SU-DHL-6 (cell line): ENCODE results near the gene CSPG5.

ENCODE experiments used
- H2AFZ ChIP-seq: fragments of 200-600 bp; sonication (generic); 2 replicates; pipeline ENCODE4 v1.6.1; 2014; ENCODE audit warnings: low read depth, mild to moderate bottlenecking, moderate library complexity, mixed read lengths, antibody characterized with exemption, low read length; ENCODE audit not compliant: severe bottlenecking
- H3F3A ChIP-seq: fragments of 200-600 bp; shearing (Covaris generic); 2 replicates; pipeline ENCODE4 v1.6.0; 2016; ENCODE audit warnings: antibody characterized with exemption, mild to moderate bottlenecking; ENCODE audit not compliant: insufficient read depth
- H3K27ac ChIP-seq: fragments of 200-600 bp; sonication (generic); 2 replicates; pipeline ENCODE4 v1.5.1; 2016; ENCODE audit warnings: low read depth, mild to moderate bottlenecking, low read length, moderate library complexity, mixed read lengths
- H3K27me3 ChIP-seq: fragments of 200-600 bp; sonication (generic), shearing (Covaris generic); 2 replicates; pipeline ENCODE4 v1.6.0; 2014; ENCODE audit warnings: mild to moderate bottlenecking, low read length
- H3K36me3 ChIP-seq: fragments of 200-600 bp; sonication (generic); 2 replicates; pipeline ENCODE4 v1.6.1; 2014; ENCODE audit warnings: mild to moderate bottlenecking, low read length, mixed read lengths
- H3K4me2 ChIP-seq: fragments of 300-600, 200-600 bp; shearing (Covaris generic), sonication (generic); 2 replicates; pipeline ENCODE4 v1.6.0; 2014; ENCODE audit warnings: low read length, low read depth, mild to moderate bottlenecking; ENCODE audit not compliant: poor library complexity, severe bottlenecking
- H3K4me3 ChIP-seq: fragments of 200-600 bp; sonication (generic); 2 replicates; pipeline ENCODE4 v1.5.1; 2014; ENCODE audit warnings: antibody characterized with exemption, low read length, mild to moderate bottlenecking, mixed read lengths; ENCODE audit not compliant: insufficient read depth, poor library complexity, severe bottlenecking
- H3K79me2 ChIP-seq: fragments of 200-600 bp; sonication (generic); 2 replicates; pipeline ENCODE4 v1.6.1; 2014; ENCODE audit warnings: mild to moderate bottlenecking, low read length, moderate library complexity; ENCODE audit not compliant: insufficient read depth
- H3K9ac ChIP-seq: fragments of 200-600 bp; sonication (generic); 2 replicates; pipeline ENCODE4 v1.7.0; 2014; ENCODE audit warnings: mild to moderate bottlenecking, low read length
- H3K9me2 ChIP-seq: fragments of 200-600 bp; sonication (generic); replicated peaks from 2 replicates; pipeline ENCODE4 v1.6.1; 2014; ENCODE audit warnings: low read length; ENCODE audit not compliant: insufficient read depth
- H3K9me3 ChIP-seq: fragments of 200-600 bp; sonication (generic); 2 replicates; pipeline ENCODE4 v1.6.1; 2014; ENCODE audit warnings: low read length, mixed read lengths; ENCODE audit not compliant: insufficient read depth
- H4K20me1 ChIP-seq: fragments of 200-600 bp; sonication (generic); 2 replicates; pipeline ENCODE4 v1.6.1; 2014; ENCODE audit warnings: low read depth, mild to moderate bottlenecking, antibody characterized with exemption, low read length, moderate library complexity, mixed read lengths
- EZH2phosphoT487 ChIP-seq: fragments of 200-600 bp; sonication (generic), shearing (Covaris generic); conservative IDR thresholded peaks from 2 replicates; pipeline ENCODE4 v1.6.1; 2018; ENCODE audit warnings: mild to moderate bottlenecking, antibody characterized with exemption, low read length, moderate library complexity, mixed read lengths
- TF ChIP-seq, protein P1 (sequence below): fragments of 200-600 bp; sonication (generic); IDR thresholded peaks from one replicate; pipeline ENCODE4 v1.5.1; 2017; ENCODE audit warnings: antibody characterized with exemption, mild to moderate bottlenecking, low read length, moderate library complexity; ENCODE audit not compliant: insufficient read depth, poor library complexity, severe bottlenecking

CSPG5 gene

DNA sequence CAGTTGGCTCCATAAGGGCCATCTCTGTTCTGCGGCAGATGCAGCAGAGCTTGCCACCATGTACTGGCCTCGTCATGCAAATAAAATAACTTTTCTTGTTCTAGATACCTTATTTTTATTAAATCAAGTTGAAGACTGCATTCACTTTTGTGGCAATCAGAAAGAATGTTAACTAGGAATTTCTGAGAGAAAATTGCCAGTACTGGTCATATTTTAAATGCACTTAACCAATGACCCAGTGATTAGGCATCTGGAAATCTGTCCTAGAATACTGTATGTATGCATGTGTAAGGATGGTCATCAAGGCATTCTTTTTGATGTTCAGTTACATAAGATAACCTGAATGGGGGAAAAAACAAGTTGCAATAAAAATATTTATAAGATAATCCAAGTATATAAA is 34.2 kb upstream of the CSPG5 start:
- Histone ChIP-seq H3K36me3 (peaks cover 40% of the 10 kb centered on the region), H3K27ac (no peak overlapping the region)
- no peak for TF ChIP-seq EZH2phosphoT487

DNA sequence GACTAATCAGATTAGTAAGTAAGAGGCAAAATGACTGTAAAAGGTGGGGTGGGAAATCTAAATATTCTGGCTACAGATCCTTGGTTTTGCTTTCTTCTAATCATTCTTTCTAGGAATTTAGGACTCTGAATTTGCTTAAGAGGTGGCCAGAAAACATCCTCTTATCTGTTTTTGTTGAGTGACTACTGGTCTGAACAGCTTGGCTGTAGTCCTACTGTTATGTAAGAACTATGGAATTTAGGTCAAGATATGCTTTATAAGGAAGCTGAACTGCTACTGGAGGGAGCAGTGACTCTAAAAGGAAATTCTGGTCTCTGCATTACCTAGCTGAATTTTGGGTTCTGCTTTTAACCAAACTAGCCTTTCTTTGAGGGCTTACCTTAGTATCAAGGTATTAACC is 33.5 kb upstream of the CSPG5 start:
- Histone ChIP-seq H3K27ac (no peak overlapping the region), H3K36me3 (peaks cover 38% of the 10 kb centered on the region), H3F3A (peaks cover 10% of the 10 kb centered on the region; the same call in 1 of the 2 replicates), H4K20me1 (no peaks in the 10 kb centered on the region), H3K4me2 (no peak overlapping the region), H3K9me2 (no peaks in the 10 kb centered on the region), H3K27me3 (no peaks in the 10 kb centered on the region), H3K9ac (no peak overlapping the region), H3K79me2 (no peaks in the 10 kb centered on the region), H3K9me3 (no peaks in the 10 kb centered on the region), H2AFZ (no peak overlapping the region), H3K4me3 (no peak overlapping the region)
- TF ChIP-seq, protein P1, sequence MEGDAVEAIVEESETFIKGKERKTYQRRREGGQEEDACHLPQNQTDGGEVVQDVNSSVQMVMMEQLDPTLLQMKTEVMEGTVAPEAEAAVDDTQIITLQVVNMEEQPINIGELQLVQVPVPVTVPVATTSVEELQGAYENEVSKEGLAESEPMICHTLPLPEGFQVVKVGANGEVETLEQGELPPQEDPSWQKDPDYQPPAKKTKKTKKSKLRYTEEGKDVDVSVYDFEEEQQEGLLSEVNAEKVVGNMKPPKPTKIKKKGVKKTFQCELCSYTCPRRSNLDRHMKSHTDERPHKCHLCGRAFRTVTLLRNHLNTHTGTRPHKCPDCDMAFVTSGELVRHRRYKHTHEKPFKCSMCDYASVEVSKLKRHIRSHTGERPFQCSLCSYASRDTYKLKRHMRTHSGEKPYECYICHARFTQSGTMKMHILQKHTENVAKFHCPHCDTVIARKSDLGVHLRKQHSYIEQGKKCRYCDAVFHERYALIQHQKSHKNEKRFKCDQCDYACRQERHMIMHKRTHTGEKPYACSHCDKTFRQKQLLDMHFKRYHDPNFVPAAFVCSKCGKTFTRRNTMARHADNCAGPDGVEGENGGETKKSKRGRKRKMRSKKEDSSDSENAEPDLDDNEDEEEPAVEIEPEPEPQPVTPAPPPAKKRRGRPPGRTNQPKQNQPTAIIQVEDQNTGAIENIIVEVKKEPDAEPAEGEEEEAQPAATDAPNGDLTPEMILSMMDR: no peak
- TF ChIP-seq EZH2phosphoT487: no peak

More for the DNA sequence above, 34.2 kb upstream of the CSPG5 start:
- no peaks in the 10 kb centered on the region for H3K27me3 ChIP-seq
- H3K79me2 ChIP-seq: no peaks in the 10 kb centered on the region
- H2AFZ ChIP-seq: no peak overlapping the region
- no peak overlapping the region for H3K4me3 ChIP-seq
- no peak overlapping the region for H3K4me2 ChIP-seq
- no peaks in the 10 kb centered on the region for H4K20me1 ChIP-seq
- no peaks in the 10 kb centered on the region for H3K9me3 ChIP-seq
- peaks cover 10% of the 10 kb centered on the region; the same call in 1 of the 2 replicates for H3F3A ChIP-seq
- no peaks in the 10 kb centered on the region for H3K9me2 ChIP-seq
- no peak overlapping the region for H3K9ac ChIP-seq

DNA sequence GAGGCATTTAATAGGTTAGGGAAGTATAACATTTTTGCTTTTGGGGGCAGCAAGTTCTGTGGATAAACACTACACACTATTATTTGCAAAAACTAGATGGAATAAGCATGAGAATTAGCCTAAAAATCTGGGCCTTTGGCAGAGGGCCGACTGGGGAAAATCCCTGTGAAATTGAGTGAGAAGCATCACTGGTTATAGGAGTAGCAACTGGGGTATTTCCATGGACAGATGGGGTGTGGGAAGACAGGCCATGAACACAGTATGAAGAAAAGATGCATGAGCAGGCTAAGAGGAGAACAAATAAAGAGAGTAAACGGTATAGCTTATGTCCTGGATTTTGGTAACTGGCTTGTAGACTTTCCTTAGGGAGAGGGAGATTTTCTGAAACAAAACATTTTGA is 32.9 kb upstream of the CSPG5 start:
- Histone ChIP-seq H3K9me2 (no peaks in the 10 kb centered on the region), H3K27ac (no peak overlapping the region), H2AFZ (no peak overlapping the region), H3K36me3 (peaks cover 39% of the 10 kb centered on the region), H3K79me2 (no peaks in the 10 kb centered on the region), H3K9me3 (no peaks in the 10 kb centered on the region), H3K4me3 (no peak overlapping the region), H4K20me1 (no peaks in the 10 kb centered on the region), H3K9ac (no peak overlapping the region), H3K27me3 (no peaks in the 10 kb centered on the region), H3K4me2 (no peak overlapping the region), H3F3A (peaks cover 10% of the 10 kb centered on the region; the same call in 1 of the 2 replicates)
- TF ChIP-seq, protein P1: no peak
- TF ChIP-seq EZH2phosphoT487: no peak

DNA sequence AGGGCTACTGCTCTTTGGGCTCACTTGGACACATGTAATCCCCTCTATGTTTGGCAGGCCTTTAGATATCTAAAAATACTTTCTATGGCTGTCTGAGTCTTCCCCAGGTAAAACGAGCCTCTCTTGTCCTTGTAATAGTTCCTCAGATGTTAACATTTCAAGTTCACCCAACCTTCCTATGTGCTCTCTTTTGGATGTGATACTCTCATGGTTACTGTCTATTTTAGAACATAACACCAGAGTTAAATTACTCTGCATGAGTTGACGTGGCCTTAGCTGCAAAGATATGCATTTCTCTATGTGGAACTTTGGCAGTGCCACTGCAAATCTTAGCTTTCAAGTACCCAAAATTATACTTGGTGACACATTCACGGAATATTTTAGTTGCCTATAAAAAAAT is 31.9 kb upstream of the CSPG5 start:
- Histone ChIP-seq H3K4me2 (no peak overlapping the region), H3K27ac (no peak overlapping the region), H3F3A (peaks cover 10% of the 10 kb centered on the region; the same call in 1 of the 2 replicates), H4K20me1 (no peaks in the 10 kb centered on the region; the same call in 1 of the 2 replicates), H2AFZ (no peak overlapping the region), H3K27me3 (no peaks in the 10 kb centered on the region), H3K79me2 (no peaks in the 10 kb centered on the region), H3K9me2 (no peaks in the 10 kb centered on the region), H3K9me3 (no peaks in the 10 kb centered on the region), H3K36me3 (peaks cover 44% of the 10 kb centered on the region), H3K9ac (no peak overlapping the region), H3K4me3 (no peak overlapping the region)
- TF ChIP-seq, protein P1: no peak
- TF ChIP-seq EZH2phosphoT487: no peak
